Suprapubic skin (tissue), 4 donors: ENCODE measurements around the gene GJC1.

ENCODE experiments used
- EP300 ChIP-seq: sonication (generic); formaldehyde crosslinking; IDR thresholded peaks from one replicate; pipeline ENCODE4 v1.6.1; 2017; ENCODE audit warnings: antibody characterized with exemption
- POLR2A ChIP-seq, 2 donors: fragments of 450-650 bp; IDR thresholded peaks; one replicate each; pipeline ENCODE4 v1.6.1; 2017; ENCODE audit warnings: antibody characterized with exemption in 2 of 2, mild to moderate bottlenecking in 2 of 2, moderate library complexity in 2 of 2
- POLR2AphosphoS5 ChIP-seq, 3 donors: sonication (generic); formaldehyde crosslinking; IDR thresholded peaks; one replicate each; pipeline ENCODE4 v1.6.1; 2017; ENCODE audit warnings: antibody characterized with exemption in 3 of 3
- TF ChIP-seq, protein P1 (sequence below), 2 donors: fragments of 200-600 bp in 1 of 2; fragments of 450-650 bp in 1 of 2; sonication (generic) in 1 of 2; IDR thresholded peaks; one replicate each; pipeline ENCODE4 v1.5.1; 2016 to 2019; ENCODE audit warnings: antibody characterized with exemption in 2 of 2, mild to moderate bottlenecking in 1 of 2, moderate library complexity in 1 of 2

DNA sequence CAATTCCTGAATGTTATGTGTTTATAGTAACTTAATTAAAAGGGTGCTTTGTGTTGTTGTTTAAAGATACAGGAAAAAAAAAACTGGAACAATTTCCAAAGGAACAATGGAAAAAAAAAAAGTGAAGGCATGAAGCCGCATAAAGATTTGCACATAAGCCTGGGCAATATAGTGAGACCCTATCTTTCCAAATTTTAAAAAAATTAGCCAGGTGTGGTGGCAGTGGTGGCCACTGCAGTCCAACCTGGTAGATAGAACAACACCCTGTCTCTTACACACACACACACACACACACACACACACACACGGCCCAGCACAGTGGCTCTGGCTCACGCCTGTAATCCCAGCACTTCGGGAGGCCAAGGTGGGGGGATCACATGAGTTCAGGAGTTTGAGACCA, 21.9 kb downstream of the GJC1 start:
- TF ChIP-seq, protein P1, sequence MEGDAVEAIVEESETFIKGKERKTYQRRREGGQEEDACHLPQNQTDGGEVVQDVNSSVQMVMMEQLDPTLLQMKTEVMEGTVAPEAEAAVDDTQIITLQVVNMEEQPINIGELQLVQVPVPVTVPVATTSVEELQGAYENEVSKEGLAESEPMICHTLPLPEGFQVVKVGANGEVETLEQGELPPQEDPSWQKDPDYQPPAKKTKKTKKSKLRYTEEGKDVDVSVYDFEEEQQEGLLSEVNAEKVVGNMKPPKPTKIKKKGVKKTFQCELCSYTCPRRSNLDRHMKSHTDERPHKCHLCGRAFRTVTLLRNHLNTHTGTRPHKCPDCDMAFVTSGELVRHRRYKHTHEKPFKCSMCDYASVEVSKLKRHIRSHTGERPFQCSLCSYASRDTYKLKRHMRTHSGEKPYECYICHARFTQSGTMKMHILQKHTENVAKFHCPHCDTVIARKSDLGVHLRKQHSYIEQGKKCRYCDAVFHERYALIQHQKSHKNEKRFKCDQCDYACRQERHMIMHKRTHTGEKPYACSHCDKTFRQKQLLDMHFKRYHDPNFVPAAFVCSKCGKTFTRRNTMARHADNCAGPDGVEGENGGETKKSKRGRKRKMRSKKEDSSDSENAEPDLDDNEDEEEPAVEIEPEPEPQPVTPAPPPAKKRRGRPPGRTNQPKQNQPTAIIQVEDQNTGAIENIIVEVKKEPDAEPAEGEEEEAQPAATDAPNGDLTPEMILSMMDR (IDR thresholded peaks at IDR 0.05) = no peak
- TF ChIP-seq POLR2A (IDR thresholded peaks at IDR 0.05) = no peak
- TF ChIP-seq POLR2AphosphoS5 (IDR thresholded peaks at IDR 0.05) = no peak
- no peak for TF ChIP-seq EP300
